ENCODE measurements around the gene FGF4.

FGF4 gene

DNA sequence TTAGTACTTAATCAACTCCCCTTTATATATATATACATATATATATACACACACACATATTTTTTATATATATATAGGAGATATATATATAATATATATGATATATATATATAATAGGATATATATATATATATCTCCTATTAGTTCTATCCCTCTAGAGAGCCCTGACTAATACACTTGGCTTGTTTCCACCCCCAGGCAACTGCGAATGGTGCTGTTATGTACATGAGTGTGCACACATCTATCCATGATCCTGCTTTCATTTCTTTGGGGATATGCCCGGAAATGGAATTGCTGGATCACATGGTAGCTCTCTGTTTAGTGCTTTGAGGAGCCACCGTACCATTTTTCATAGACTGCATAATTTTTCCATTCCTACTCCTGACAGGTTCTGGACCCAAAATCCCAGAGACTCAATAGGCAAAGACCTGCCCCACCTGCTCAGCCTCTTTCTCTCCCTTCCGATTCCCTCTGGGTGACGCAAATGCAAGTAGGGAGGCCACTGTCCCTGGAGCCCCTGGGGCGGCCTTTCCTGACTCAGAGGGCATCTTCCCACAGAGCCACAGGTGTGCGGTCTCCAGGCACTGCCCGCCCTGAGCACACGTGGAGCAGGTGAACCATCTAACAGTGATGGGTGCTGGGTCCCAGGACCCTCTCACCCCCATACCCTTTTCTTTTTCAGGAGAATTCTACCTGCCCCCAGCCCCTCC is 32.1 kb upstream of the FGF4 start:
- DNase-seq (ENCODE audit: low read depth in 2 of 3, low spot score in 1 of 3): no peak

DNA sequence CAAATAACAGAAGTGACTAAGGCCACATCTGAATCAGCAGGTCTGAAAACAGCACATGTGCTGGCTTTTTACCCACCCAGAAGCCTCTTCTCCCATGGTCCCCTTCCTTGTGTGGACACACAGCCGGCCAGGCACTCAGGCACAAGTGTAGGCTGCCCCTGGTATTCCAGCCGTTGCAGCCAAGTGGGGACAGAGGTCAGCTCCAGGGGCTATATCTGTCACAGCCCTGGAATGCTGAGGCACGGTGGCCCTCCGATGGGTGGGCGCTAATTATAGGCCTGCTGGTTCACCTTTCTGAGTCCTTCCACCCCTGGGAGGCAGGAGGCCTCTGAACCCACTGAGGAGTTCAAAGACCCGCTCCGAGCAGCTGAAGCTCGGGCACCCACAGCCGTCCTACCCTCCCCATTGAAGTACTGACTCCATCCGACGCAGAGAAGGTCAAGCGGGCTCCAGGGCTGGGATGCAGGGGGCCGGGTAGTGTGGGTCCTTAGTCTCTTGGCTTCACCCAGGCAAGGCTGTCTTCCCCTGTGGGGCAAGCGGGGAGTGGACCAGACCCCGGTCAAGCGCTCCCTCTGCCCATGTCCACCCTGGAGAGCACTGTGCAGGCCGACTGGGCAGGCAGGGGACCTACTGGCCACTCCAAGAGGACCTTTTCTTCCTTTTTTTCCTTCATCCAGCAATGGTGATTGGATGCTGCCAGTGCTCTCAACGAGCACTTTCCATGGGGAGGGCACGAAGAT is 29.8 kb upstream of the FGF4 start:
- no peak for DNase-seq (ENCODE audit: low read depth in 2 of 3, low spot score in 1 of 3)

DNA sequence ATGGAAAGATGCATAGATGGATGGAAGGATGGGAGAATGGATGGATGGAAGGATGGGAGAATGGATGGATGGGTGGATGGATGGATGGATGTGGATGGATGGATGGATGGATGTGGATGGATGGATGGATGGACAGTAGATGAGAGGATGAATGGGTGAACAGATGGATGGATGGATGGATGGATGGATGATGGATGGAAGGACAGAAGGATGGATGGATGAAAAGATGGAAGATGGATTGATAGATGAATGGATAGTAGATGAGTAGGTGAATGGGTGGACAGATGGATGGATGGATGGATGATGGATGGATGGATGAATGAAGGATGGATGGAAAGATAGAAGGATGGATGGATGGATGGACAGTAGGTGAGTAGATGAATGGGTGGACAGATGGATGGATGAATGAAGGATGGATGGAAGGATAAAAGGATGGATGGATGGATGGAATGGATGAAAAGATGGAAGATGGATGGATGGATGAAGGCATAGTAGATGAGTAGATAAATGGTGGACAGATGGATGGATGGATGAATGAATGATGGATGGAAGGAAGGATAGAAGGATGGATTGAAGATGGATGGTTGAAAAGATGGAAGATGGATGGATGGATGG is 28.6 kb upstream of the FGF4 start:
- no peak for DNase-seq (ENCODE audit: low read depth in 2 of 3, low spot score in 1 of 3)

GRCh38 chr11:69803022-69803421 is 27.9 kb upstream of the FGF4 start:
- DNase-seq (ENCODE audit: low read depth in 2 of 3, low spot score in 1 of 3): no peak

DNA sequence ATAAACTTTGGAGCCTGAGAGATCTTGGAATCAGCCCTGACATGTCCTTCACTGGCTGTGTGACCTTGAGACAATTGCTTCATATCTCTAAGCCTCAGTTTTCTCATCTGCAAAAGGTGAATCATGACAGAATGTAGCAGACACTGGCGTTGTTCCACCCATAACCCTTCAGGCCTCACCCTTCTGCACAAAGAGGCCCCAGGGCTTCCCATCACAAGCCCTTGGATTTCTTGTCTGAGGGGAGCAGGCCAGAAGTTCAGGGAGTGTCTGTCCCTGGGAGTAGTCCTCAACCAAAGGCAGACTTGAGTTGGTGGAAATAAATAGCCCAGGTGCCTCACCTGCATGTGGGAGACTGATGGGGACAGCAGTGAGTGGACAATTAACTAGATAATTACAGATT is 27.4 kb upstream of the FGF4 start:
- no peak for DNase-seq (ENCODE audit: low read depth in 2 of 3, low spot score in 1 of 3)

GRCh38 chr11:69801513-69802335 is 26.6 kb upstream of the FGF4 start:
- peak in 2 of 3 donors; percentile 1 to 29 for DNase-seq (ENCODE audit: low read depth in 2 of 3, low spot score in 1 of 3)

DNA sequence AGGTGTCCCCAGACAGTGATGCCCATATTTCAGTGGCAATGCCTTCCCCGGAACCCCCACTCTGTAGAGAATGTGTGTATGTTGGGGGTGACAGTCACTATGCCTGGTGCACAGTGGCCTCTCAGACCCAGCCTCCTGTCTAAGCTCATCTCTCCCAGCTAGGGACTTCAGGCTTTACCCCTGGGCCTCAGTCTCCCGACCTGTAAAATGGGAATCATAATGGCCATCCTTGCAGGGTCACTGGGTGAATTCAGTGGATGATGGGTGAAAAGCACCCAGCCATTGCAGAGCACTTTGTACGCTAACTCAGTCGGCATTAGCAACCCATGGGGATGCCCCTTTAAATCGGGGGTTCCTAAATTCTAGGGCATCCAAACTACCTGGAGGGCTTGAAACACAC is 25.1 kb upstream of the FGF4 start:
- no peak for DNase-seq (ENCODE audit: low read depth in 2 of 3, low spot score in 1 of 3)

DNA sequence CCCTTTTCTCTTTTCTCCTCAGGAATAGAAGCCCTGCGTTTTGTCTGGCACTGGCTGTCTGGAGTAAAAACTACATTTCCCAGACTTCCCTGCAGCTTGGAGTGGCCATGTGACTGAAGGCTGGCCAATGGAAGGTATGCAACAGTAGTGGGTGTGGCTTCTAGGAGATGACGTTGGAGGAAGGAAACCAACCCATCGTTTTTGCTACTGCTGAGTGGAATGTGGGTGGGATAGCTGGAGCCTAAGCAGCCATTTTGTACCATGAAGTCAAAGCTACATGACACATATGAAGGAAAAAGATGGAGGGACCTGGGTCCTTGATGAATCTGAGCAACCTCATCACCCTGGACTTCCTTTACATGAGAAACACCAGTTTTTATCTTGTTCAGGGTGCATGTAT is 24.4 kb upstream of the FGF4 start:
- DNase-seq (ENCODE audit: low read depth in 2 of 3, low spot score in 1 of 3): no peak

DNA sequence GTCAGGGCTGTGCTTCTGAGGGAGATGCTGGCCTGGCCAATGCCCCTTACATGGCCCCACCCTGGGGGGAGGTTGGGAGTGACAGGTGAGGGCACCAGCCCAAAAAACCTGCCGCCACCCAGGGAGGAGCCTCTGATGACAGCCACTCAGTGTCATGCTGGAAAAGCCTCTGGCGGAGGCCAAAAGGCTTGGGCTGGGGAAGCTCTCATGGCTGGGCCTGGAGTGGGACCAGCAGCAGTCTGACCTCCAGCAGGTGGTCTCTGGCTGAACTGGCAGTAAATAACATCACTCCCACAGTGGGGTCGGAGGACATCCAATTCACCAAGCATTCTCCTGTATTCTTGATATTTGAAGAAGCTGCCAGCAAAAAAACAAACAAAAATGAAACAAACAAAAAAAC is 24.0 kb upstream of the FGF4 start:
- DNase-seq (ENCODE audit: low read depth in 2 of 3, low spot score in 1 of 3): no peak

DNA sequence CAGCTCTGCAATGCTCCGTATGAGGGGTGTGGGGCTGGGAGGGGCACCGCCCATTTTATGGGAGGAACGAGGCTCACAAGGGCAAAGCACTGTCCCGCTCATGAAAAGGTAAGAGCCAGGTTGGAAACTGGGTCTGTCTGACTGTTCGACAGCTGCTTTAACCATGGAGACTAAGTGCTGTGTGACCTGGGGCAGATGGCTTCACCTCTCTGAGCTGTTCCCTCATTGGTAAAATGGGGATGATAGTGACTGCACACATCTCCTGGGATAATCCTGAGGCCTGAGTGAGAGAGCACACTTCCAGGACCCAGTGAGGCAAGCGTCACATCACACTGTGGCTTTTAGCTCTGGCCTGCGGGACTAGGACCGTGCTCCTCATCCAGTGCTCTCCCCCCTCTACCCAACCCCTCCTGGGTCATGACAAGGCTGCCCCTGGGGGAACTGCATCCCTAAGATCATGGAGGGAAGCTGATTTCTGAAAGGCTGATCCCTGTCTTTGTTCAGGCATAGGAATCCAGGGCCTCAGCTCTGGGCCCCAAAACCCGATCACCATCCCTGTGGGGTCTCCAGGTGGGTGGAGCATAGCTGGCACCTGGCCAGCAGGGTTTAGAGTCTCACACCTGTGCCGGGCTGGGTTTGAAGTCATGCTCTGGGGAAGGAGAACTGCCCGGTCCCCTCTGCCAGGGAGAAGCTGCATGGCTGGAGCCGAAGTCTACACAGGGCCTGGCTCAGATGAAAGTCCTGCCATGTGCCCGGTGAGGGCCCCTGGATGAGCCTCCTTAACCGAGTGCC is 22.8 kb upstream of the FGF4 start:
- no peak for DNase-seq (ENCODE audit: low read depth in 2 of 3, low spot score in 1 of 3)

GRCh38 chr11:69797156-69797555 is 22.0 kb upstream of the FGF4 start:
- no peak for DNase-seq (ENCODE audit: low read depth in 2 of 3, low spot score in 1 of 3)

DNA sequence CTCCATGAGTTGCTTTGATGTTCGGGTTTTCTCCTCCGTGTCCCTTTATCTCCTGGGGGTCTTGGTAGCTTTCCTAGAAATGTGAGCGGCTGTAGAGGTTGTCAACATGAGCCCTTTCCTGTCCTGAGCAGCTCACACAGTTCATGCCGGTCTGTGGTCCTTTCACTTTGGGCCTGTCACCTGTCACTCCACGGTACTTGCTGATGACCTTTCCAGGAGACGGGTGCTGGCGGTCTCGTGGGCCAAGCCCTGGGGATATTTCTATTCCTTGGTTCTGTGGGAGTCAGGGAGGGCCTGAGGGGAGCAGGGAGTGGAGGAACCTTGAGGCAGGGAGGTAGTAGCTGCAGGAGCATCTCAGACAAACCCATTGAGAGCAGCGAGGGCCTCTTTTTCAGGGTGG is 20.9 kb upstream of the FGF4 start:
- DNase-seq (ENCODE audit: low read depth in 2 of 3, low spot score in 1 of 3): no peak

- DNase-seq (ENCODE audit: low read depth in 2 of 3, low spot score in 1 of 3): no peak
Observed at GRCh38 chr11:69791276-69792180, 16.4 kb upstream of the FGF4 start.

- no peak for DNase-seq (ENCODE audit: low read depth in 2 of 3, low spot score in 1 of 3)
Observed at GRCh38 chr11:69788956-69789355, 13.8 kb upstream of the FGF4 start.

GRCh38 chr11:69787906-69788305 is 12.8 kb upstream of the FGF4 start:
- DNase-seq (ENCODE audit: low read depth in 2 of 3, low spot score in 1 of 3): no peak

DNA sequence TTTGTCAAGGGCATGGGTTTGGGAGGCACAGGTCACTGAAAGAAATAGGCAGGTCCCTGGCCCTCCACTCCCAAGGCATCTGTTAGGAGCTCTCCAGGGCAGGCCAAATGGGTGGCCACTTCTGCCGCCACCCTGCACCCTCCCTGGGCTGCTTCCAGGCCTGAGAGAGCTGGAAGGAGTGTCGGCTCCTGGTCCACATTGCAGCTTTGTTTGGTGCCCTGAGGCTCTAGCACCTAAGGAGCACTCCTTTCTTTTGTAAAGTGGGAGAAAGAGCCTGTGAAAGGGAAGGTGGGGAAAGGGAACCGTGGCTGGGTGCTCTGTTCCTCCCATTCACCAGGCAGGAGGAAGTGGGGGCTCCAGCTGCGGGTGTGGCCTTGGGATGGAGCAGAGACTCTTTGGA is 12.3 kb upstream of the FGF4 start:
- no peak for DNase-seq (ENCODE audit: low read depth in 2 of 3, low spot score in 1 of 3)

DNA sequence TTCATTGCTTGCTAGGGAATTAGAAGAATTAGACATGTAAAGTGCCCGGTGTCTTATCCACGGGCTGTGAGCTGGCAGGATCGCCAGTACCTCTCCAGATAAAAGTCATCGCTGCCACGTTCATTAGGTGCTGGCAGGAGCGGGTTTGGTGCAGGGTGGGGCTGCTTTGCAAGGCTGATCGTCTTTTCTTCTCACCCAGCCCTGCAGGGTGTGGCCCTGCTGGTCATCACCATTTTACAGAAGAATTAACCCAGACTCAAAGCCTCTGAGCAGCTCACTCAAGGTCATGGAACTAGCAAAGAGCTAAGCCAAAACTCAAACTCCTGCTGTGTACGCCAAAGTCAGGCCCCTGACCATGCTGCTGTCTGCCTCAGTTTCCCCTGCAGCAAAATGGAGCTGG is 6.1 kb upstream of the FGF4 start:
- no peak for DNase-seq (ENCODE audit: low read depth in 2 of 3, low spot score in 1 of 3)

DNA sequence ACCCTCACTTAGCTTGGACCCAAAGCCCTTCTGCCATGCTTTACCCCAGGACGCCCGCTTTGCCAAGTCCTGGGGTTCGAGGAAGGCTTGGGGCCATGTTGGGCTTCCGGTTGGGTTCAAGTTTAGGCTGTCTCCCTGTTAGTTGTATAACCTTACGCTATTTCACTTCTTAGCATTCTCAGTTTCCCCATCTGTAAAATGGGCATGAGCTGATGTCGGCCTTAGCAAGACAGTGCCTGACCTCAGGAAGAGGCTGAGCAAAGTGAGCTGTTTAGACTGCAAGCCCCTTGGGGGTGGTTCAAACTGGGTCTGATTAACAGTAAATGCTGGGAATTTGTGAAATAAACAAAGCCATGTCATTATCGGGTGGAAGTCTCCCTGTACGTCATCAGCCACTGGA is 3.2 kb upstream of the FGF4 start:
- no peak for DNase-seq (ENCODE audit: low read depth in 2 of 3, low spot score in 1 of 3)

DNA sequence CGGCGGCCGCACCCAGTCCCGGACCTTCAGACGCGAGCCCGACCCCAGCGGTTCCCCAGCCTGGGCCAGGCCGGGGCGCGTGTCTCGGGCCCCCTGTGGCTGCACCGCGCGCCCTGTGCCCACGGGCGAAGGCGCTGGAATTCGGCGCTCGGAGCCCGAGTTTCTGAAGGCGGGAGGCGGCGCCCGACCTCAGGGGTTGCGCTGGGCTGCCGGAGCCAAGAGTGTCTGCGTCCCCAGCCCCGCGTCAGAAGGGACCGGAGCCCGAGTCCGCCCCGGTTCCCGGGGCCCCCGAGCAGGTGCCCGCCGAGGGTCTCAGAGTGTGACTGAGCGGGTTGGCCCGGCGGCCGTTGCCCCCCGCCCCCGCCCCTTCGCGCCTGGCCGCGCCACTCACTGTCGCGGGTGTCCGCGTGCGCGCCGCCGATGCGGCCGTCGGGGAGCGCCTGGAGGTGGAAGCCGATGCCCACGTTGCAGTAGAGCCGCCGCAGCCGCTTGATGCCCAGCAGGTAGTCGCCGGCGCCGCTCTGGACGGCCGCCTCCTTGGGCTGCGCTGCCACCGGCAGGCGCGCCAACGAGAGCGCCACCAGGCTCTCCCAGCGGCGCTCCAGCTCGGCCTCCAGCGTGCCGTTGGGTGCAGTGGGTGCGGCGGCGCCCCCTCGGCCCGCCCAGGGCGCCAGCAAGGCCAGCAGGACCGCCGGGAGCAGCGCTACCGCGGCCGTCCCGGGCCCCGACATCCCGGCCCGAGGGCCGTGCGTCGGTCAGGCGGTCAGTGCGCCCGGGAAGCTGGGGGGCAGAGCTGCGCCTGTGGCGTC is 583 bp downstream of the FGF4 start:
- DNase-seq (ENCODE audit: low read depth in 2 of 3, low spot score in 1 of 3): no peak
